K562 (cell line): Measurements from ENCODE around the gene CBFA2T3. TPM values are rescaled to one million over a fixed set of nuclear protein-coding genes. Genes with fewer than 3 reads are reported as not detected.

Source experiments
- ATAC-seq: fragments of 200-7000 bp; cut with Tn5 transposase; 3 replicates; pipeline ENCODE4 v1.9.1; 2020; ENCODE audit warnings: moderate library complexity
- BruUV-seq: library from RNA; stranded (reverse); fragments of 400-500 nt; replicated peaks from 2 replicates; lab custom pipeline; 2021; lab: Mats Ljungman, UMichigan
- CTCF ChIA-PET: fragments of 300-600 bp; formaldehyde crosslinking; extraction: SDS; loops from one replicate; lab custom pipeline; 2021; ENCODE audit warnings: low intra/inter-chr PET ratio; lab: Yijun Ruan, JAX
- POLR2A ChIA-PET: fragments of 300-600, 350-650 bp; sonication (Branson Sonifier 250); formaldehyde crosslinking; extraction: SDS; loops from one replicate; lab custom pipeline; 2021; ENCODE audit warnings: antibody characterized with exemption, inconsistent platforms; lab: Yijun Ruan, JAX
- DNase-seq, 4 experiments: peaks; one replicate each; pipeline versions ENCODE4 v3.0.0 to v3.0.0-alpha.2; 2011 to 2018; ENCODE audit warnings: low spot score in 3 of 4, mixed read lengths in 3 of 4; ENCODE audit errors: extremely low read depth in 1 of 4
- FAIRE-seq: peaks from 2 replicates; lab custom pipeline; 2011; peaks lifted over from hg19 to GRCh38; lab: Jason Lieb, UNC
- H2AFZ ChIP-seq: 2 replicates; pipeline ENCODE4 v1.6.0; 2011; ENCODE audit warnings: low read depth, low read length, control low read depth, inconsistent platforms
- H3K27ac ChIP-seq: fragments of 200-600 bp; 3 replicates; pipeline ENCODE4 v1.8.0; 2011; ENCODE audit warnings: low read depth, mild to moderate bottlenecking, control low read depth, inconsistent platforms, low read length, moderate library complexity, mixed read lengths; ENCODE audit errors: extremely low read depth
- H3K27me3 ChIP-seq, 2 experiments: fragments of 300-600 bp in 1 of 2; 2 replicates in 1 of 2; 3 replicates in 1 of 2; pipeline versions ENCODE4 v1.6.0 to v1.8.0; 2011; ENCODE audit warnings: inconsistent platforms in 2 of 2, low read length in 2 of 2, mild to moderate bottlenecking in 1 of 2, mixed read lengths in 1 of 2, moderate library complexity in 1 of 2; ENCODE audit not compliant: control insufficient read depth in 2 of 2, insufficient read depth in 2 of 2
- H3K36me3 ChIP-seq: fragments of 300-600 bp; 3 replicates; pipeline ENCODE4 v1.8.0; 2011; ENCODE audit warnings: mild to moderate bottlenecking, low read length, inconsistent platforms; ENCODE audit not compliant: control insufficient read depth, insufficient read depth
- H3K4me1 ChIP-seq, 2 experiments: fragments of 200-600 bp in 1 of 2; replicated peaks in 1 of 2; 2 replicates in 1 of 2; 3 replicates in 1 of 2; pipeline versions ENCODE4 v1.5.1 to v1.8.0; 2011; ENCODE audit warnings: inconsistent platforms in 2 of 2, low read length in 2 of 2, mild to moderate bottlenecking in 1 of 2, mixed read lengths in 1 of 2, moderate library complexity in 1 of 2; ENCODE audit not compliant: control insufficient read depth in 2 of 2, insufficient read depth in 2 of 2
- H3K4me2 ChIP-seq: 2 replicates; pipeline ENCODE4 v1.6.1; 2011; ENCODE audit warnings: low read length, control low read depth, inconsistent platforms, mixed read lengths; ENCODE audit not compliant: insufficient read depth
- H3K4me3 ChIP-seq: fragments of 200-600 bp; sonication (generic), shearing (Covaris generic); 2 replicates; pipeline ENCODE4 v1.5.1; 2016; ENCODE audit warnings: control low read depth, inconsistent platforms
- H3K79me2 ChIP-seq: fragments of 200-600 bp; 3 replicates; pipeline ENCODE4 v1.8.0; 2011; ENCODE audit warnings: low read length, inconsistent platforms; ENCODE audit not compliant: control insufficient read depth, insufficient read depth
- H3K9ac ChIP-seq, 2 experiments: 2 replicates each; pipeline versions ENCODE4 v1.6.0 to v1.6.1; 2011; ENCODE audit warnings: low read depth in 2 of 2, low read length in 2 of 2, control low read depth in 1 of 2, inconsistent platforms in 1 of 2, mild to moderate bottlenecking in 1 of 2, mixed read lengths in 1 of 2; ENCODE audit not compliant: insufficient read depth in 1 of 2
- H3K9me1 ChIP-seq: one replicate; pipeline ENCODE4 v1.6.0; 2011; ENCODE audit warnings: inconsistent platforms, mild to moderate bottlenecking, low read length, moderate library complexity; ENCODE audit not compliant: control insufficient read depth, insufficient read depth
- H3K9me3 ChIP-seq: replicated peaks from 2 replicates; pipeline ENCODE4 v1.5.1; 2011; ENCODE audit warnings: low read depth, low read length, inconsistent platforms; ENCODE audit not compliant: control insufficient read depth, insufficient read depth
- H4K20me1 ChIP-seq: replicated peaks from 2 replicates; pipeline ENCODE4 v1.6.1; 2011; ENCODE audit warnings: low read length, inconsistent platforms, mixed read lengths; ENCODE audit not compliant: control insufficient read depth, insufficient read depth
- ARID2 ChIP-seq: fragments of 450-650 bp; IDR thresholded peaks from 2 replicates; pipeline ENCODE4 v1.6.1; 2017; ENCODE audit warnings: antibody characterized with exemption, mild to moderate bottlenecking
- ASH1L ChIP-seq: fragments of 450-650 bp; IDR thresholded peaks from 2 replicates; pipeline ENCODE4 v1.6.1; 2018; ENCODE audit warnings: borderline replicate concordance, mild to moderate bottlenecking, low read depth; ENCODE audit not compliant: partially characterized antibody
- CBX1 ChIP-seq: sonication (generic); IDR thresholded peaks from 2 replicates; pipeline ENCODE4 v1.6.1; 2016; ENCODE audit warnings: antibody characterized with exemption, low read depth, mild to moderate bottlenecking
- DMBX1 ChIP-seq: fragments of 250-450 bp; sonication (Bioruptor Pico); IDR thresholded peaks from 2 replicates; pipeline ENCODE4 v1.8.0; 2022; ENCODE audit warnings: inconsistent platforms, mild to moderate bottlenecking, moderate library complexity, borderline replicate concordance
- FUS ChIP-seq: fragments of 200-400 bp; formaldehyde crosslinking; optimal IDR thresholded peaks from 2 replicates; pipeline ENCODE3; 2017; ENCODE audit warnings: low read depth, low read length
- MAFK ChIP-seq: IDR thresholded peaks from 2 replicates; pipeline ENCODE4 v1.6.1; 2011; ENCODE audit warnings: low read length, improper control_type of control experiment
- MTA1 ChIP-seq: fragments of 450-650 bp; IDR thresholded peaks from 2 replicates; pipeline ENCODE4 v1.6.1; 2017; ENCODE audit warnings: borderline replicate concordance
- NCOA6 ChIP-seq: fragments of 450-650 bp; IDR thresholded peaks from 2 replicates; pipeline ENCODE4 v1.6.1; 2017; ENCODE audit warnings: mild to moderate bottlenecking
- NFIC ChIP-seq: fragments of 450-650 bp; IDR thresholded peaks from 2 replicates; pipeline ENCODE4 v1.6.1; 2017; ENCODE audit warnings: mild to moderate bottlenecking, inconsistent platforms
- POLR2G ChIP-seq: fragments of 200-400 bp; formaldehyde crosslinking; IDR thresholded peaks from 2 replicates; pipeline ENCODE4 v1.6.1; 2017; ENCODE audit warnings: low read depth, mild to moderate bottlenecking, antibody characterized with exemption, low read length, moderate library complexity
- RBM14 ChIP-seq: fragments of 200-400 bp; formaldehyde crosslinking; IDR thresholded peaks from 2 replicates; pipeline ENCODE4 v1.6.1; 2018; ENCODE audit warnings: low read depth, mild to moderate bottlenecking, low read length, moderate library complexity, borderline replicate concordance; ENCODE audit not compliant: insufficient read depth
- RBM22 ChIP-seq: fragments of 200-400 bp; formaldehyde crosslinking; IDR thresholded peaks from 2 replicates; pipeline ENCODE4 v1.6.1; 2018; ENCODE audit warnings: low read length, low read depth; ENCODE audit not compliant: poor library complexity, severe bottlenecking
- RFX7 ChIP-seq: fragments of 250-450 bp; sonication (Bioruptor Pico); IDR thresholded peaks from 2 replicates; pipeline ENCODE4 v1.5.1; 2021; ENCODE audit warnings: mild to moderate bottlenecking
- ZNF175 ChIP-seq: fragments of 200-800 bp; sonication (Bioruptor generic); IDR thresholded peaks from 2 replicates; pipeline ENCODE4 v1.6.1; 2016; ENCODE audit warnings: low read depth, mild to moderate bottlenecking, missing genetic modification characterization, missing compliant biosample characterization
- ZNF584 ChIP-seq: fragments of 200-800 bp; sonication (Bioruptor generic); IDR thresholded peaks from 2 replicates; pipeline ENCODE4 v1.6.1; 2016; ENCODE audit warnings: low read depth, mild to moderate bottlenecking, missing genetic modification characterization, missing compliant biosample characterization
- WGBS: fragments of 100-300 bp; shearing (Covaris generic); methylation state at CpG from one replicate; pipeline ENCODE4 v1.1.6; 2016; ENCODE audit warnings: low coverage, mixed read lengths; ENCODE audit not compliant: insufficient coverage; ENCODE audit errors: missing lambda C conversion rate; 5-methylcytosine and 5-hydroxymethylcytosine counted together
- in situ Hi-C: fragments of 300-500 bp; cut with MboI; formaldehyde crosslinking; loops from 4 replicates; pipeline ENCODE4 v1.15.0; 2018; ENCODE audit warnings: inconsistent platforms, mixed read lengths
- intact Hi-C: fragments of 100-400 bp; cut with micrococcal nuclease; formaldehyde crosslinking; loops from 2 replicates; pipeline ENCODE4 v1.14.2; 2022
- polyA plus RNA-seq, 8 experiments: library from polyadenylated mRNA; depleted of rRNA in 4 of 8; stranded (reverse) in 5 of 8; unstranded in 3 of 8; fragments of >200 nt; fragmentation: Nextera tagmentation in 2 of 8; fragmentation: Illumina TruSeq in 1 of 8; extraction: Ambion mirVana in 2 of 8; extraction: Trizol in 1 of 8; gene quantifications; 2 replicates each; pipeline versions ENCODE4 v1.2.1 to v1.2.3, GENCODE V29; 2011 to 2014; ENCODE audit warnings: inconsistent platforms in 1 of 8, missing spikeins in 1 of 8
- total RNA-seq, 7 experiments: library from RNA; depleted of rRNA in 6 of 7; stranded (reverse); fragments of >200 nt in 6 of 7; fragmentation: Illumina TruSeq in 2 of 7; extraction: Trizol in 2 of 7; gene quantifications; 2 replicates each; pipeline versions ENCODE4 v1.2.1 to v1.2.3, GENCODE V29; 2011 to 2021; ENCODE audit warnings: low replicate concordance in 1 of 7
- TF ChIP-seq, protein P1 (sequence below): fragments of 250-450 bp; sonication (Bioruptor Pico); IDR thresholded peaks from 2 replicates; pipeline ENCODE4 v1.9.0; 2021; ENCODE audit warnings: mild to moderate bottlenecking
- TF ChIP-seq, protein P2 (sequence below), 2 experiments: fragments of 450-650 bp; IDR thresholded peaks; 2 replicates each; pipeline ENCODE4 v1.6.1; 2016
- TF ChIP-seq, protein P3 (sequence below): fragments of 450-650 bp; IDR thresholded peaks from 2 replicates; pipeline ENCODE4 v1.6.1; 2014; ENCODE audit warnings: low read depth, mild to moderate bottlenecking, moderate library complexity, borderline replicate concordance
- TF ChIP-seq, protein P4 (sequence below): sonication (generic); formaldehyde crosslinking; IDR thresholded peaks from 2 replicates; pipeline ENCODE4 v1.8.1; 2023; ENCODE audit warnings: mild to moderate bottlenecking, missing genetic modification reagents

The CBFA2T3 gene
- total and polyA plus RNA-seq, 9 of the 15 experiments (the other 6 are each of a cell fraction or from before 2014, with no cell fraction given) = 2.3 to 145 (median 6.7) TPM

DNA sequence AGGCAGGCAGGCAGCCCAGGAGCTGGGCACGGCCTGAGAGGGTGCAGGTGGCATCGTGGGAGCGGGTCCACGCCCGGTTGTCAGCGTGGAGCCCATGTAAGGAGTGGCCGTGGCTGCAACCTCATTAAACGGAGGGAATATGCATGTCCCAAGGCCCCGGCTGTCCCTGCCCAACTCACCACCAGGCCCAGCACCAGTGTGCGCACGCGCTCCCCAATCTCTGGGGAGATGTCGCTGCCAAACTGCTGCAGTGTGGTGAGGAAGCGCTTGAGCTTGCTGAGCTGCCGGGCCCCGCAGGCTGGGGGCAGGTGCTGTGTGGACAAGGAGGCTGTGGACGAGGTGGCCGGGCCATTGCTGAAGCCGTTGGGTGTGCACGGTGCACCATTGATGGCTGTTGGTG is 84.9 kb downstream of the CBFA2T3 start:
- Histone ChIP-seq H3K27ac (no peak overlapping the region), H4K20me1 (no peaks in the 10 kb centered on the region), H3K4me2 (no peak overlapping the region), H3K4me3 (no peak overlapping the region), H3K9me1 (no peaks in the 10 kb centered on the region), H3K9me3 (peaks cover 29% of the 10 kb centered on the region), H3K9ac (no peak overlapping the region), H2AFZ (no peak overlapping the region), H3K79me2 (peaks cover 14% of the 10 kb centered on the region), H3K4me1 (peaks cover 0 to 47% of the 10 kb centered on the region in 2 experiments; a peak in 3 of 5 replicates), H3K36me3 (peaks cover 86% of the 10 kb centered on the region), H3K27me3 (no peaks in the 10 kb centered on the region)
- ATAC-seq (no peak), FAIRE-seq (no peak), DNase-seq (no peak)
- intact Hi-C loops = no loop called here
- in situ Hi-C loops = no loop called here
- no TSS peak for BruUV-seq
- ChIA-PET CTCF (no interaction called here), POLR2A (no interaction called here)
- peak; percentile 70 for TF ChIP-seq POLR2G
- TF ChIP-seq NCOA6 = no peak
- no peak for TF ChIP-seq MTA1
- no peak for TF ChIP-seq NFIC
- TF ChIP-seq CBX1 = no peak
- no peak for TF ChIP-seq FUS
- no peak for TF ChIP-seq MAFK
- TF ChIP-seq ARID2 = no peak
- TF ChIP-seq, protein P1, sequence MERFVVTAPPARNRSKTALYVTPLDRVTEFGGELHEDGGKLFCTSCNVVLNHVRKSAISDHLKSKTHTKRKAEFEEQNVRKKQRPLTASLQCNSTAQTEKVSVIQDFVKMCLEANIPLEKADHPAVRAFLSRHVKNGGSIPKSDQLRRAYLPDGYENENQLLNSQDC (CRISPR knock-in tag) = no peak
- no peak for TF ChIP-seq ASH1L
- peak; percentile 95 for TF ChIP-seq RBM22
- TF ChIP-seq ZNF175 (CRISPR knock-in tag) = no peak
- TF ChIP-seq, protein P2, sequence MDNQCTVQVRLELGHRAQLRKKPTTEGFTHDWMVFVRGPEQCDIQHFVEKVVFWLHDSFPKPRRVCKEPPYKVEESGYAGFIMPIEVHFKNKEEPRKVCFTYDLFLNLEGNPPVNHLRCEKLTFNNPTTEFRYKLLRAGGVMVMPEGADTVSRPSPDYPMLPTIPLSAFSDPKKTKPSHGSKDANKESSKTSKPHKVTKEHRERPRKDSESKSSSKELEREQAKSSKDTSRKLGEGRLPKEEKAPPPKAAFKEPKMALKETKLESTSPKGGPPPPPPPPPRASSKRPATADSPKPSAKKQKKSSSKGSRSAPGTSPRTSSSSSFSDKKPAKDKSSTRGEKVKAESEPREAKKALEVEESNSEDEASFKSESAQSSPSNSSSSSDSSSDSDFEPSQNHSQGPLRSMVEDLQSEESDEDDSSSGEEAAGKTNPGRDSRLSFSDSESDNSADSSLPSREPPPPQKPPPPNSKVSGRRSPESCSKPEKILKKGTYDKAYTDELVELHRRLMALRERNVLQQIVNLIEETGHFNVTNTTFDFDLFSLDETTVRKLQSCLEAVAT (IDR thresholded peaks at IDR 0.05) = no peak
- no peak for TF ChIP-seq ZNF584 (CRISPR knock-in tag)
- TF ChIP-seq RBM14 = 0 out of 2 replicates have a peak, but pooled peaks have one; percentile 60
- TF ChIP-seq DMBX1 = no peak
- TF ChIP-seq, protein P3, sequence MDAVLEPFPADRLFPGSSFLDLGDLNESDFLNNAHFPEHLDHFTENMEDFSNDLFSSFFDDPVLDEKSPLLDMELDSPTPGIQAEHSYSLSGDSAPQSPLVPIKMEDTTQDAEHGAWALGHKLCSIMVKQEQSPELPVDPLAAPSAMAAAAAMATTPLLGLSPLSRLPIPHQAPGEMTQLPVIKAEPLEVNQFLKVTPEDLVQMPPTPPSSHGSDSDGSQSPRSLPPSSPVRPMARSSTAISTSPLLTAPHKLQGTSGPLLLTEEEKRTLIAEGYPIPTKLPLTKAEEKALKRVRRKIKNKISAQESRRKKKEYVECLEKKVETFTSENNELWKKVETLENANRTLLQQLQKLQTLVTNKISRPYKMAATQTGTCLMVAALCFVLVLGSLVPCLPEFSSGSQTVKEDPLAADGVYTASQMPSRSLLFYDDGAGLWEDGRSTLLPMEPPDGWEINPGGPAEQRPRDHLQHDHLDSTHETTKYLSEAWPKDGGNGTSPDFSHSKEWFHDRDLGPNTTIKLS = no peak
- TF ChIP-seq RFX7 = no peak
- TF ChIP-seq, protein P4, sequence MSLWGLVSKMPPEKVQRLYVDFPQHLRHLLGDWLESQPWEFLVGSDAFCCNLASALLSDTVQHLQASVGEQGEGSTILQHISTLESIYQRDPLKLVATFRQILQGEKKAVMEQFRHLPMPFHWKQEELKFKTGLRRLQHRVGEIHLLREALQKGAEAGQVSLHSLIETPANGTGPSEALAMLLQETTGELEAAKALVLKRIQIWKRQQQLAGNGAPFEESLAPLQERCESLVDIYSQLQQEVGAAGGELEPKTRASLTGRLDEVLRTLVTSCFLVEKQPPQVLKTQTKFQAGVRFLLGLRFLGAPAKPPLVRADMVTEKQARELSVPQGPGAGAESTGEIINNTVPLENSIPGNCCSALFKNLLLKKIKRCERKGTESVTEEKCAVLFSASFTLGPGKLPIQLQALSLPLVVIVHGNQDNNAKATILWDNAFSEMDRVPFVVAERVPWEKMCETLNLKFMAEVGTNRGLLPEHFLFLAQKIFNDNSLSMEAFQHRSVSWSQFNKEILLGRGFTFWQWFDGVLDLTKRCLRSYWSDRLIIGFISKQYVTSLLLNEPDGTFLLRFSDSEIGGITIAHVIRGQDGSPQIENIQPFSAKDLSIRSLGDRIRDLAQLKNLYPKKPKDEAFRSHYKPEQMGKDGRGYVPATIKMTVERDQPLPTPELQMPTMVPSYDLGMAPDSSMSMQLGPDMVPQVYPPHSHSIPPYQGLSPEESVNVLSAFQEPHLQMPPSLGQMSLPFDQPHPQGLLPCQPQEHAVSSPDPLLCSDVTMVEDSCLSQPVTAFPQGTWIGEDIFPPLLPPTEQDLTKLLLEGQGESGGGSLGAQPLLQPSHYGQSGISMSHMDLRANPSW = no peak
- WGBS = 98% methylated on average over 20 of the region's 20 CpGs
